Measurements from ENCODE around the gene NELFA.

DNA sequence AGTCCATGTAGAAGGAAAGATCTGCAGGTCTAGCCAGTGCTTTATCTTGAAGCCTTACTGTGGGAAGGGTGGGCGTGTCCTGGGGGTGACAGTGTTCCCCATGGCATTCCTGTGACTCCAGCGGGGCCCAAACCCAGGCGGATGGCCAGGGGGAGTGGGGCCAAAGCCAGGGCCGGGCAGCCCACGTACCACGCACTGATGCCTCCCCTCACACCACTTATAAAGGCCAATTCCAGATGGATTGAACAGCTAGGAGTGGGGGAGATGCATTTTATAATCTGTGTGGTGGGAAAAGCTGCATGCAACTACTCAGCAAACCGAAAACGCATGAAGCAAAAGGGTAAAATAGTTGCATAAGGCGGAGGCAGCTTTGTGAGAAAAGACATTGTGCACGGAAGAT, 36.4 kb downstream of the NELFA start:
- TF ChIP-seq, protein P1, sequence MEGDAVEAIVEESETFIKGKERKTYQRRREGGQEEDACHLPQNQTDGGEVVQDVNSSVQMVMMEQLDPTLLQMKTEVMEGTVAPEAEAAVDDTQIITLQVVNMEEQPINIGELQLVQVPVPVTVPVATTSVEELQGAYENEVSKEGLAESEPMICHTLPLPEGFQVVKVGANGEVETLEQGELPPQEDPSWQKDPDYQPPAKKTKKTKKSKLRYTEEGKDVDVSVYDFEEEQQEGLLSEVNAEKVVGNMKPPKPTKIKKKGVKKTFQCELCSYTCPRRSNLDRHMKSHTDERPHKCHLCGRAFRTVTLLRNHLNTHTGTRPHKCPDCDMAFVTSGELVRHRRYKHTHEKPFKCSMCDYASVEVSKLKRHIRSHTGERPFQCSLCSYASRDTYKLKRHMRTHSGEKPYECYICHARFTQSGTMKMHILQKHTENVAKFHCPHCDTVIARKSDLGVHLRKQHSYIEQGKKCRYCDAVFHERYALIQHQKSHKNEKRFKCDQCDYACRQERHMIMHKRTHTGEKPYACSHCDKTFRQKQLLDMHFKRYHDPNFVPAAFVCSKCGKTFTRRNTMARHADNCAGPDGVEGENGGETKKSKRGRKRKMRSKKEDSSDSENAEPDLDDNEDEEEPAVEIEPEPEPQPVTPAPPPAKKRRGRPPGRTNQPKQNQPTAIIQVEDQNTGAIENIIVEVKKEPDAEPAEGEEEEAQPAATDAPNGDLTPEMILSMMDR (IDR thresholded peaks at IDR 0.05): no peak
- no peak for TF ChIP-seq POLR2A (IDR thresholded peaks at IDR 0.05)

Data from breast epithelium (tissue), 3 donors.